ENCODE measurements around the gene IDH2.

- TF ChIP-seq CTCF (IDR thresholded peaks at IDR 0.05) (no peak), POLR2A (IDR thresholded peaks at IDR 0.05) (no peak)
These were observed 29.6 kb upstream of the IDH2 start for GRCh38 chr15:90131848-90132247.
